ENCODE measurements around the gene PDZD2. TPM values are rescaled to one million over a fixed set of nuclear protein-coding genes. Genes with fewer than 3 reads are reported as not detected.

Gene PDZD2
- total RNA-seq, 1 donor from 2014 or later, result 6.7 TPM

- H3K36me3 ChIP-seq (ENCODE audit: control insufficient read depth, insufficient read depth, low read length), result no peaks in the 10 kb centered on the region
- TF ChIP-seq CTCF (IDR thresholded peaks at IDR 0.05; ENCODE audit: insufficient read depth, low read length, poor library complexity, severe bottlenecking), result no peak
- H3K27me3 ChIP-seq (ENCODE audit: control insufficient read depth, insufficient read depth, low read length), result peaks cover 9% of the 10 kb centered on the region
- no peak for DNase-seq (ENCODE audit: low read depth)
- no peak overlapping the region for H3K4me3 ChIP-seq (ENCODE audit: low read depth, low read length)
Observed at GRCh38 chr5:31753700-31754357, 114.9 kb downstream of the PDZD2 start.

- no peak for DNase-seq (ENCODE audit: low read depth)
- Histone ChIP-seq H3K36me3 (ENCODE audit: control insufficient read depth, insufficient read depth, low read length) (no peaks in the 10 kb centered on the region), H3K27me3 (ENCODE audit: control insufficient read depth, insufficient read depth, low read length) (peaks cover 9% of the 10 kb centered on the region), H3K4me3 (ENCODE audit: low read depth, low read length) (no peak overlapping the region)
- no peak for TF ChIP-seq CTCF (IDR thresholded peaks at IDR 0.05; ENCODE audit: insufficient read depth, low read length, poor library complexity, severe bottlenecking)
Observed at GRCh38 chr5:31754358-31754704, 115.4 kb downstream of the PDZD2 start.

GRCh38 chr5:31754741-31755675 lies 116.1 kb downstream of the PDZD2 start:
- Histone ChIP-seq H3K27me3 (ENCODE audit: control insufficient read depth, insufficient read depth, low read length) (peaks cover 9% of the 10 kb centered on the region), H3K4me3 (ENCODE audit: low read depth, low read length) (no peak overlapping the region), H3K36me3 (ENCODE audit: control insufficient read depth, insufficient read depth, low read length) (no peaks in the 10 kb centered on the region)
- no peak for TF ChIP-seq CTCF (IDR thresholded peaks at IDR 0.05; ENCODE audit: insufficient read depth, low read length, poor library complexity, severe bottlenecking)
- DNase-seq (ENCODE audit: low read depth), result no peak

GRCh38 chr5:31755676-31756230 lies 116.8 kb downstream of the PDZD2 start:
- no peak for DNase-seq (ENCODE audit: low read depth)
- no peak for TF ChIP-seq CTCF (IDR thresholded peaks at IDR 0.05; ENCODE audit: insufficient read depth, low read length, poor library complexity, severe bottlenecking)
- Histone ChIP-seq H3K27me3 (ENCODE audit: control insufficient read depth, insufficient read depth, low read length) (peaks cover 9% of the 10 kb centered on the region), H3K36me3 (ENCODE audit: control insufficient read depth, insufficient read depth, low read length) (no peaks in the 10 kb centered on the region), H3K4me3 (ENCODE audit: low read depth, low read length) (no peak overlapping the region)

GRCh38 chr5:31757806-31758205 lies 118.9 kb downstream of the PDZD2 start:
- H3K27me3 ChIP-seq (ENCODE audit: control insufficient read depth, insufficient read depth, low read length), result peaks cover 7% of the 10 kb centered on the region
- no peak for DNase-seq (ENCODE audit: low read depth)
- no peak for TF ChIP-seq CTCF (IDR thresholded peaks at IDR 0.05; ENCODE audit: insufficient read depth, low read length, poor library complexity, severe bottlenecking)
- no peak overlapping the region for H3K4me3 ChIP-seq (ENCODE audit: low read depth, low read length)
- no peaks in the 10 kb centered on the region for H3K36me3 ChIP-seq (ENCODE audit: control insufficient read depth, insufficient read depth, low read length)

Measured in kidney epithelial cell (primary cell).